GM23338 (cell line): ENCODE results near the gene LTB.

Experiments
- CTCF ChIP-seq, 2 experiments: fragments of 200-600 bp in 1 of 2; sonication (generic) in 1 of 2; conservative IDR thresholded peaks; 2 replicates each; pipeline versions ENCODE4 v1.5.1 to v1.6.1; 2016 to 2017; ENCODE audit warnings: antibody characterized with exemption in 2 of 2, low read depth in 2 of 2, mild to moderate bottlenecking in 2 of 2, moderate library complexity in 1 of 2
- EZH2 ChIP-seq: fragments of 200-600 bp; sonication (generic); IDR thresholded peaks from one replicate; pipeline ENCODE4 v1.8.0; 2017; ENCODE audit warnings: antibody characterized with exemption, mild to moderate bottlenecking, low read depth; ENCODE audit not compliant: unreplicated experiment
- EZH2phosphoT487 ChIP-seq: fragments of 200-600 bp; sonication (generic); IDR thresholded peaks from one replicate; pipeline ENCODE4 v1.8.1; 2018; ENCODE audit warnings: antibody characterized with exemption; ENCODE audit not compliant: unreplicated experiment
- POLR2AphosphoS5 ChIP-seq: IDR thresholded peaks from 2 replicates; pipeline ENCODE4 v1.6.1; 2016; ENCODE audit warnings: antibody characterized with exemption, low read depth
- ZNF331 ChIP-seq: fragments of 250-450 bp; sonication (Bioruptor Pico); IDR thresholded peaks from 2 replicates; pipeline ENCODE4 v1.5.0; 2020; ENCODE audit warnings: low read depth, mild to moderate bottlenecking, moderate library complexity

GRCh38 chr6:31572041-31572911 is 9.9 kb downstream of the LTB start, which contains the start of gene LTA:
- TF ChIP-seq CTCF (conservative IDR thresholded peaks at IDR 0.05; ENCODE audit: low read depth in 2 of 2) (no peak), ZNF331 (no peak), EZH2phosphoT487 (no peak), EZH2 (no peak), POLR2AphosphoS5 (no peak)
